Vagina (tissue), 2 donors: ENCODE measurements around the gene SLX4IP. TPM values are rescaled to one million over a fixed set of nuclear protein-coding genes. Genes with fewer than 3 reads are reported as not detected.
A peak's percentile ranks its signal among the peaks of the same experiment; 100 is the strongest.

ENCODE experiments used
- DNase-seq, 2 donors: peaks; one replicate each; pipeline ENCODE4 v3.0.0-alpha.2; 2017; ENCODE audit errors: extremely low spot score in 2 of 2
- H3K27ac ChIP-seq: fragments of 200-600 bp; sonication (generic); one replicate; pipeline ENCODE4 v1.5.1; 2019
- H3K27me3 ChIP-seq: fragments of 200-600 bp; sonication (generic); one replicate; pipeline ENCODE4 v1.5.1; 2019
- H3K36me3 ChIP-seq, 2 donors: fragments of 200-600 bp; sonication (generic); one replicate each; pipeline ENCODE4 v1.5.1; 2017 to 2019
- H3K4me1 ChIP-seq: fragments of 200-600 bp; sonication (generic); one replicate; pipeline ENCODE4 v1.5.1; 2019
- H3K4me3 ChIP-seq, 2 donors: fragments of 200-600 bp; sonication (generic); 1 replicate in 1 of 2; 2 replicates in 1 of 2; pipeline ENCODE4 v1.5.1; 2016 to 2019
- H3K9me3 ChIP-seq: fragments of 200-600 bp; sonication (generic); one replicate; pipeline ENCODE4 v1.5.1; 2019
- CTCF ChIP-seq, 3 experiments: fragments of 450-650 bp in 2 of 3; fragments of 200-600 bp in 1 of 3; sonication (generic) in 1 of 3; IDR thresholded peaks; one replicate each; pipeline ENCODE4 v1.5.1; 2017 to 2019; ENCODE audit warnings: antibody characterized with exemption in 3 of 3, mild to moderate bottlenecking in 2 of 3, moderate library complexity in 2 of 3
- POLR2A ChIP-seq, 2 donors: fragments of 450-650 bp; IDR thresholded peaks; one replicate each; pipeline ENCODE4 v1.6.1; 2017; ENCODE audit warnings: antibody characterized with exemption in 2 of 2, mild to moderate bottlenecking in 2 of 2, moderate library complexity in 2 of 2
- POLR2AphosphoS5 ChIP-seq, 2 donors: sonication (generic); formaldehyde crosslinking; IDR thresholded peaks; one replicate each; pipeline ENCODE4 v1.9.0; 2017; ENCODE audit warnings: antibody characterized with exemption in 2 of 2, mild to moderate bottlenecking in 2 of 2, low read depth in 1 of 2; ENCODE audit not compliant: insufficient read depth in 1 of 2
- intact Hi-C: fragments of 100-400 bp; cut with DNase I; formaldehyde crosslinking; loops from one replicate; pipeline ENCODE4 v1.15.1; 2023
- total RNA-seq: library from RNA; depleted of rRNA; stranded (reverse); fragments of >200 nt; gene quantifications from one replicate; pipeline ENCODE4 v1.2.3, GENCODE V29; 2016

The SLX4IP gene
- total RNA-seq, 1 donor from 2014 or later: 4.9 TPM

DNA sequence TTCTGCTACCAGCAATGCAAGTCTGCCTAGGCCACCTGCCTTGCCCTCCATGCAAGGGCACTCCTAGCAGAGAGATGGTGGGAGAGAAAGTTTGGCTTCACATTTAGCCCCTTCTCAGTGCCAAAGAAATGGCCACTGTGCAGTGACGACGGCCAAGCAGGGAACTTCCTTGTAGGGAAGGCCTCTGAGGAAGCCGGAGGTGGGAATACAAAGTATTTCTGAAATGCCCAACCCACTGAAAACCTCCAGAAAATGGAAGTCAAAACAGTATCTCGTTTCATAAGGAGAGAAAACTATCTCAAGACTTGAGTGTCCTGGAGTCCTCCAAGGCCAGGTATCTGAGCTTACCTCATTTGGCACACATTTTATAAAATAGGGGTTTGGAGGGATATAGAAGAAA is 196.0 kb downstream of the SLX4IP start:
- no peak for DNase-seq
- Histone ChIP-seq H3K4me1 (peaks cover 52% of the 10 kb centered on the region), H3K4me3 (no peak overlapping the region), H3K9me3 (no peaks in the 10 kb centered on the region), H3K27ac (no peak overlapping the region), H3K27me3 (no peaks in the 10 kb centered on the region), H3K36me3 (no peaks in the 10 kb centered on the region)
- intact Hi-C loops: no loop called here
- TF ChIP-seq CTCF (IDR thresholded peaks at IDR 0.05): no peak
- TF ChIP-seq POLR2A (IDR thresholded peaks at IDR 0.05): no peak
- no peak for TF ChIP-seq POLR2AphosphoS5 (IDR thresholded peaks at IDR 0.05; ENCODE audit: insufficient read depth in 1 of 2, low read depth in 1 of 2)

- TF ChIP-seq CTCF (IDR thresholded peaks at IDR 0.05) (no peak), POLR2AphosphoS5 (IDR thresholded peaks at IDR 0.05; ENCODE audit: insufficient read depth in 1 of 2, low read depth in 1 of 2) (no peak), POLR2A (IDR thresholded peaks at IDR 0.05) (no peak)
- intact Hi-C loops: no loop called here
- Histone ChIP-seq H3K4me3 (no peak overlapping the region), H3K4me1 (peaks cover 70% of the 10 kb centered on the region), H3K27ac (no peak overlapping the region), H3K9me3 (no peaks in the 10 kb centered on the region), H3K36me3 (peaks cover 0 to 6% of the 10 kb centered on the region in 2 donors), H3K27me3 (no peaks in the 10 kb centered on the region)
- DNase-seq: no peak
Measured at GRCh38 chr20:10632721-10633509, 197.8 kb downstream of the SLX4IP start.

GRCh38 chr20:10633718-10634117 is 198.6 kb downstream of the SLX4IP start:
- intact Hi-C loops: no loop called here
- DNase-seq: no peak
- H3K27me3 ChIP-seq: no peaks in the 10 kb centered on the region
- peak overlapping the region; percentile 85 for H3K27ac ChIP-seq
- H3K4me1 ChIP-seq: peaks cover 78% of the 10 kb centered on the region
- peaks cover 0 to 14% of the 10 kb centered on the region in 2 donors for H3K36me3 ChIP-seq
- TF ChIP-seq CTCF (IDR thresholded peaks at IDR 0.05) (no peak), POLR2A (IDR thresholded peaks at IDR 0.05) (no peak), POLR2AphosphoS5 (IDR thresholded peaks at IDR 0.05; ENCODE audit: insufficient read depth in 1 of 2, low read depth in 1 of 2) (no peak)
- no peak overlapping the region for H3K4me3 ChIP-seq
- no peaks in the 10 kb centered on the region for H3K9me3 ChIP-seq

DNA sequence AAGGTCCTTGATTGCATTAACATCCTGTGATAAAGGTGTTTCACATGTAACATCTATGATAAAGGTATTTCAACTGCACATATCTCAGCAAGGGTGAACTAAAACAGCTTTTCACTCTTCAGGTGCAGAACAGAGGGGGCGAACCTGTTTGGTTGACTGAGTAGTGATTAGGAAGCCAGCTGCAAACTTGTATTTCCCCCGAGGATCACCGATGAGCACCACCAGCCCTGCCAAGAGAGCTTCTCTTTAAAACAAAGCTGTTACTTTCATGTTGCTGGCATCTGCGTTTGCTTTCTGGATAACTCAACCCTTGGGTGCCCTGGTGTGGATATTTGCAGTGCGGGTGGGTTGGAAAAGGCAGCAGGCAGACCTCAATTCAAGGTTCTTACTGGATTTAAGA is 199.1 kb downstream of the SLX4IP start:
- DNase-seq: no peak

More for the DNA sequence above, 199.1 kb downstream of the SLX4IP start:
- H3K4me1 ChIP-seq: peaks cover 83% of the 10 kb centered on the region
- no peak for TF ChIP-seq POLR2AphosphoS5 (IDR thresholded peaks at IDR 0.05; ENCODE audit: insufficient read depth in 1 of 2, low read depth in 1 of 2)
- TF ChIP-seq POLR2A (IDR thresholded peaks at IDR 0.05): no peak
- TF ChIP-seq CTCF (IDR thresholded peaks at IDR 0.05): no peak
- peak overlapping the region; percentile 85 for H3K27ac ChIP-seq
- H3K4me3 ChIP-seq: no peak overlapping the region
- H3K9me3 ChIP-seq: no peaks in the 10 kb centered on the region
- peaks cover 0 to 18% of the 10 kb centered on the region in 2 donors for H3K36me3 ChIP-seq
- no peaks in the 10 kb centered on the region for H3K27me3 ChIP-seq
- intact Hi-C loops: no loop called here
